ENCODE measurements around the gene TMEM89. TPM values are rescaled to one million over a fixed set of nuclear protein-coding genes. Genes with fewer than 3 reads are reported as not detected.

TMEM89 gene
- total RNA-seq, 1 experiment from 2014 or later = not detected

GRCh38 chr3:48656841-48657281 is 35.3 kb upstream of the TMEM89 start:
- ChIA-PET POLR2A (no interaction called here), CTCF (no interaction called here)
- BruUV-seq (replicated peaks) = no TSS peak
- H3K27me3 ChIP-seq (ENCODE audit: control insufficient read depth, insufficient read depth, low read length) = no peaks in the 10 kb centered on the region
- no peaks in the 10 kb centered on the region for H3K9me3 ChIP-seq (ENCODE audit: control insufficient read depth, insufficient read depth, low read depth, low read length)
- in situ Hi-C loops (cut with HindIII; ENCODE audit: low pct_unique_long_range_greater_than_20kb, low sequenced_read_pairs) (no loop called here), intact Hi-C loops (cut with micrococcal nuclease; ENCODE audit: unreplicated experiment) (no loop called here)
- H3K4me1 ChIP-seq (ENCODE audit: control insufficient read depth, insufficient read depth, low read length) = no peaks in the 10 kb centered on the region
- no peak for DNase-seq (ENCODE audit: low read depth, low spot score)
- no peak for TF ChIP-seq CTCF (IDR thresholded peaks at IDR 0.05)
- no peak for TF ChIP-seq SIN3A (IDR thresholded peaks at IDR 0.05; ENCODE audit: borderline replicate concordance, insufficient read depth, low read depth, low read length)
- no peak for TF ChIP-seq POLR2AphosphoS5 (IDR thresholded peaks at IDR 0.05; ENCODE audit: low read depth, low read length)
- no peak for TF ChIP-seq TCF7L2 (IDR thresholded peaks at IDR 0.05; ENCODE audit: low read depth, low read length)
- TF ChIP-seq, protein P1, sequence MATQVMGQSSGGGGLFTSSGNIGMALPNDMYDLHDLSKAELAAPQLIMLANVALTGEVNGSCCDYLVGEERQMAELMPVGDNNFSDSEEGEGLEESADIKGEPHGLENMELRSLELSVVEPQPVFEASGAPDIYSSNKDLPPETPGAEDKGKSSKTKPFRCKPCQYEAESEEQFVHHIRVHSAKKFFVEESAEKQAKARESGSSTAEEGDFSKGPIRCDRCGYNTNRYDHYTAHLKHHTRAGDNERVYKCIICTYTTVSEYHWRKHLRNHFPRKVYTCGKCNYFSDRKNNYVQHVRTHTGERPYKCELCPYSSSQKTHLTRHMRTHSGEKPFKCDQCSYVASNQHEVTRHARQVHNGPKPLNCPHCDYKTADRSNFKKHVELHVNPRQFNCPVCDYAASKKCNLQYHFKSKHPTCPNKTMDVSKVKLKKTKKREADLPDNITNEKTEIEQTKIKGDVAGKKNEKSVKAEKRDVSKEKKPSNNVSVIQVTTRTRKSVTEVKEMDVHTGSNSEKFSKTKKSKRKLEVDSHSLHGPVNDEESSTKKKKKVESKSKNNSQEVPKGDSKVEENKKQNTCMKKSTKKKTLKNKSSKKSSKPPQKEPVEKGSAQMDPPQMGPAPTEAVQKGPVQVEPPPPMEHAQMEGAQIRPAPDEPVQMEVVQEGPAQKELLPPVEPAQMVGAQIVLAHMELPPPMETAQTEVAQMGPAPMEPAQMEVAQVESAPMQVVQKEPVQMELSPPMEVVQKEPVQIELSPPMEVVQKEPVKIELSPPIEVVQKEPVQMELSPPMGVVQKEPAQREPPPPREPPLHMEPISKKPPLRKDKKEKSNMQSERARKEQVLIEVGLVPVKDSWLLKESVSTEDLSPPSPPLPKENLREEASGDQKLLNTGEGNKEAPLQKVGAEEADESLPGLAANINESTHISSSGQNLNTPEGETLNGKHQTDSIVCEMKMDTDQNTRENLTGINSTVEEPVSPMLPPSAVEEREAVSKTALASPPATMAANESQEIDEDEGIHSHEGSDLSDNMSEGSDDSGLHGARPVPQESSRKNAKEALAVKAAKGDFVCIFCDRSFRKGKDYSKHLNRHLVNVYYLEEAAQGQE (IDR thresholded peaks at IDR 0.05; ENCODE audit: insufficient read depth in 1 of 2, low read depth in 2 of 2, low read length in 1 of 2) = no peak
- 0 out of 2 replicates have a peak overlapping the region, but pooled peaks have one; percentile 17 for H3K27ac ChIP-seq (ENCODE audit: low read length)
- ATAC-seq = no peak
- no peaks in the 10 kb centered on the region for H3K36me3 ChIP-seq (ENCODE audit: control insufficient read depth, insufficient read depth, low read length)
- H3K4me3 ChIP-seq (ENCODE audit: low read depth in 2 of 2, low read length in 2 of 2) = no peak overlapping the region

- ATAC-seq = peak; percentile 88
- H3K4me1 ChIP-seq (ENCODE audit: control insufficient read depth, insufficient read depth, low read length) = no peaks in the 10 kb centered on the region
- H3K36me3 ChIP-seq (ENCODE audit: control insufficient read depth, insufficient read depth, low read length) = no peaks in the 10 kb centered on the region
- H3K27ac ChIP-seq (ENCODE audit: low read length) = 0 out of 2 replicates have a peak overlapping the region, but pooled peaks have one; percentile 17
- H3K9me3 ChIP-seq (ENCODE audit: control insufficient read depth, insufficient read depth, low read depth, low read length) = no peaks in the 10 kb centered on the region
- in situ Hi-C loops (cut with HindIII; ENCODE audit: low pct_unique_long_range_greater_than_20kb, low sequenced_read_pairs) (no loop called here), intact Hi-C loops (cut with micrococcal nuclease; ENCODE audit: unreplicated experiment) (no loop called here)
- DNase-seq (ENCODE audit: low read depth, low spot score) = no peak
- peak; percentile 82 for TF ChIP-seq CTCF (IDR thresholded peaks at IDR 0.05)
- TF ChIP-seq POLR2AphosphoS5 (IDR thresholded peaks at IDR 0.05; ENCODE audit: low read depth, low read length) = 0 out of 2 replicates have a peak, but pooled peaks have one; percentile 24
- TF ChIP-seq SIN3A (IDR thresholded peaks at IDR 0.05; ENCODE audit: borderline replicate concordance, insufficient read depth, low read depth, low read length) = no peak
- POLR2A ChIA-PET = no interaction called here
- no peaks in the 10 kb centered on the region for H3K27me3 ChIP-seq (ENCODE audit: control insufficient read depth, insufficient read depth, low read length)
- H3K4me3 ChIP-seq (ENCODE audit: low read depth in 2 of 2, low read length in 2 of 2) = peak overlapping the region; percentile 29 to 30
- CTCF ChIA-PET = no interaction called here
- no TSS peak for BruUV-seq (replicated peaks)
These were observed 34.7 kb upstream of the TMEM89 start for GRCh38 chr3:48656061-48656840.

All from Panc1 (cell line).